Fibroblast of lung (primary cell): ENCODE data around the gene MRPL58. TPM values are rescaled to one million over a fixed set of nuclear protein-coding genes. Genes with fewer than 3 reads are reported as not detected.

Source experiments
- DNase-seq, 2 donors: peaks; one replicate each; pipeline versions ENCODE4 v3.0.0 to v3.0.0-alpha.2; 2010; ENCODE audit warnings: low read depth in 2 of 2
- H2AFZ ChIP-seq: 2 replicates; pipeline ENCODE4 v1.5.1; 2012; ENCODE audit warnings: low read length, control low read depth, inconsistent platforms
- H3K27ac ChIP-seq: 2 replicates; pipeline ENCODE4 v1.5.1; 2011; ENCODE audit warnings: low read length, control low read depth; ENCODE audit not compliant: insufficient read depth
- H3K27me3 ChIP-seq: 2 replicates; pipeline ENCODE4 v1.5.1; 2011; ENCODE audit warnings: mild to moderate bottlenecking, low read length; ENCODE audit not compliant: control insufficient read depth, insufficient read depth
- H3K36me3 ChIP-seq: 2 replicates; pipeline ENCODE4 v1.5.1; 2011; ENCODE audit warnings: low read length; ENCODE audit not compliant: control insufficient read depth, insufficient read depth
- H3K4me1 ChIP-seq: 2 replicates; pipeline ENCODE4 v1.5.1; 2011; ENCODE audit warnings: low read length; ENCODE audit not compliant: control insufficient read depth, insufficient read depth; ENCODE audit errors: extremely low read depth
- H3K4me2 ChIP-seq: 2 replicates; pipeline ENCODE4 v1.5.1; 2011; ENCODE audit warnings: low read length, control low read depth; ENCODE audit not compliant: insufficient read depth; ENCODE audit errors: extremely low read depth
- H3K4me3 ChIP-seq, 4 experiments: fragments of 200-600 bp in 1 of 4; sonication (generic) in 1 of 4; replicated peaks in 1 of 4; 2 replicates each; pipeline ENCODE4 v1.5.1; 2011 to 2016; ENCODE audit warnings: low read length in 4 of 4, low read depth in 3 of 4, mild to moderate bottlenecking in 3 of 4, control low read depth in 2 of 4, inconsistent platforms in 1 of 4, mixed read lengths in 1 of 4; ENCODE audit not compliant: insufficient read depth in 1 of 4; ENCODE audit errors: control extremely low read depth in 1 of 4
- H3K79me2 ChIP-seq: 2 replicates; pipeline ENCODE4 v1.5.1; 2012; ENCODE audit warnings: mild to moderate bottlenecking, low read length, inconsistent platforms; ENCODE audit not compliant: control insufficient read depth, insufficient read depth
- H3K9ac ChIP-seq: 2 replicates; pipeline ENCODE4 v1.5.1; 2011; ENCODE audit warnings: mild to moderate bottlenecking, low read length, control low read depth; ENCODE audit not compliant: insufficient read depth
- H3K9me3 ChIP-seq: 2 replicates; pipeline ENCODE4 v1.5.1; 2012; ENCODE audit warnings: low read depth, low read length; ENCODE audit not compliant: control insufficient read depth, insufficient read depth
- H4K20me1 ChIP-seq: 2 replicates; pipeline ENCODE4 v1.5.1; 2011; ENCODE audit warnings: low read length; ENCODE audit not compliant: control insufficient read depth, insufficient read depth; ENCODE audit errors: extremely low read depth
- EZH2 ChIP-seq: IDR thresholded peaks from 2 replicates; pipeline ENCODE4 v1.5.1; 2012; ENCODE audit warnings: low read length, control low read depth, mild to moderate bottlenecking; ENCODE audit errors: missing control alignments
- polyA plus RNA-seq, 2 donors: library from polyadenylated mRNA; depleted of rRNA in 1 of 2; stranded (reverse) in 1 of 2; unstranded in 1 of 2; fragments of >200 nt; gene quantifications; 2 replicates each; pipeline ENCODE4 v1.2.1, GENCODE V29; 2011 to 2012; ENCODE audit warnings: missing spikeins in 1 of 2
- total RNA-seq: library from RNA; depleted of rRNA; stranded (reverse); fragments of >200 nt; gene quantifications from 2 replicates; pipeline ENCODE4 v1.2.1, GENCODE V29; 2014
- TF ChIP-seq, protein P1 (sequence below), 2 donors: IDR thresholded peaks in 1 of 2; conservative IDR thresholded peaks in 1 of 2; 1 replicate in 1 of 2; 2 replicates in 1 of 2; pipeline ENCODE4 v1.5.1; 2011 to 2012; ENCODE audit warnings: low read length in 2 of 2, control low read depth in 1 of 2, inconsistent platforms in 1 of 2, low read depth in 1 of 2, mild to moderate bottlenecking in 1 of 2

The MRPL58 gene
- total and polyA plus RNA-seq, 2 donors (not counting 1 experiment from before 2014, with no cell fraction given), result 35.2 to 49.1 TPM

GRCh38 chr17:75011401-75012095 lies 922 bp upstream of the MRPL58 start:
- peaks cover 16% of the 10 kb centered on the region for H3K79me2 ChIP-seq
- H4K20me1 ChIP-seq, result no peaks in the 10 kb centered on the region
- DNase-seq, result peak; percentile 59 to 74
- H3K36me3 ChIP-seq, result no peaks in the 10 kb centered on the region
- peak overlapping the region; percentile 86 for H3K27ac ChIP-seq
- TF ChIP-seq, protein P1, sequence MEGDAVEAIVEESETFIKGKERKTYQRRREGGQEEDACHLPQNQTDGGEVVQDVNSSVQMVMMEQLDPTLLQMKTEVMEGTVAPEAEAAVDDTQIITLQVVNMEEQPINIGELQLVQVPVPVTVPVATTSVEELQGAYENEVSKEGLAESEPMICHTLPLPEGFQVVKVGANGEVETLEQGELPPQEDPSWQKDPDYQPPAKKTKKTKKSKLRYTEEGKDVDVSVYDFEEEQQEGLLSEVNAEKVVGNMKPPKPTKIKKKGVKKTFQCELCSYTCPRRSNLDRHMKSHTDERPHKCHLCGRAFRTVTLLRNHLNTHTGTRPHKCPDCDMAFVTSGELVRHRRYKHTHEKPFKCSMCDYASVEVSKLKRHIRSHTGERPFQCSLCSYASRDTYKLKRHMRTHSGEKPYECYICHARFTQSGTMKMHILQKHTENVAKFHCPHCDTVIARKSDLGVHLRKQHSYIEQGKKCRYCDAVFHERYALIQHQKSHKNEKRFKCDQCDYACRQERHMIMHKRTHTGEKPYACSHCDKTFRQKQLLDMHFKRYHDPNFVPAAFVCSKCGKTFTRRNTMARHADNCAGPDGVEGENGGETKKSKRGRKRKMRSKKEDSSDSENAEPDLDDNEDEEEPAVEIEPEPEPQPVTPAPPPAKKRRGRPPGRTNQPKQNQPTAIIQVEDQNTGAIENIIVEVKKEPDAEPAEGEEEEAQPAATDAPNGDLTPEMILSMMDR (conservative IDR thresholded peaks at IDR 0.05 in 1 of 2, IDR thresholded peaks at IDR 0.05 in 1 of 2; ENCODE audit: low read depth in 1 of 2, low read length in 2 of 2), result no peak
- TF ChIP-seq EZH2, result no peak
- H3K4me3 ChIP-seq, result peak overlapping the region; percentile 59 to 97 (median 81)
- no peak overlapping the region for H3K9ac ChIP-seq
- peak overlapping the region; percentile 98 for H3K4me2 ChIP-seq
- no peaks in the 10 kb centered on the region for H3K9me3 ChIP-seq
- H2AFZ ChIP-seq, result peak overlapping the region; percentile 94
- H3K4me1 ChIP-seq, result peaks cover 11% of the 10 kb centered on the region
- no peaks in the 10 kb centered on the region for H3K27me3 ChIP-seq

DNA sequence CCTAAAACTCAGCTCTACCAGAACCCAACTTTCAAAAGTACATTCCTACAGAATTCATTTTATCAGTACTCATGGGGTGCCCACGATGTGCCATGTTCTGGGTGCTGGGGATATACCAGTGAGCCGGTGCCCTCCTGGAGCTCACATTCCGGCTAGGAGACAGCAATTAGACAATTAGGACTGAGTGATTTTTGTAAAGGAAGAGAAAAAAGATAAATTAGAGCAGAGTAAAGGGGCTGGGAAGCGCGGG lies 449 bp upstream of the MRPL58 start:
- DNase-seq, result no peak
- H3K4me1 ChIP-seq, result peaks cover 11% of the 10 kb centered on the region

GRCh38 chr17:75013092-75013559 lies 656 bp downstream of the MRPL58 start:
- Histone ChIP-seq H3K27ac (peak overlapping the region; percentile 86), H2AFZ (peak overlapping the region; percentile 73), H3K9ac (peak overlapping the region; percentile 93), H3K4me3 (peak overlapping the region; percentile 59 to 97 (median 92)), H3K4me2 (peak overlapping the region; percentile 91), H4K20me1 (no peaks in the 10 kb centered on the region), H3K9me3 (no peaks in the 10 kb centered on the region), H3K36me3 (no peaks in the 10 kb centered on the region), H3K4me1 (peaks cover 11% of the 10 kb centered on the region), H3K27me3 (no peaks in the 10 kb centered on the region), H3K79me2 (peaks cover 16% of the 10 kb centered on the region)
- no peak for DNase-seq
- TF ChIP-seq EZH2, result no peak
- TF ChIP-seq, protein P1 (conservative IDR thresholded peaks at IDR 0.05 in 1 of 2, IDR thresholded peaks at IDR 0.05 in 1 of 2; ENCODE audit: low read depth in 1 of 2, low read length in 2 of 2), result no peak

More for the DNA sequence above, 449 bp upstream of the MRPL58 start:
- Histone ChIP-seq H2AFZ (peak overlapping the region; percentile 94), H4K20me1 (no peaks in the 10 kb centered on the region), H3K79me2 (peaks cover 16% of the 10 kb centered on the region), H3K27me3 (no peaks in the 10 kb centered on the region), H3K9me3 (no peaks in the 10 kb centered on the region), H3K9ac (peak overlapping the region; percentile 93), H3K4me3 (peak overlapping the region; percentile 59 to 97 (median 81)), H3K27ac (peak overlapping the region; percentile 86), H3K4me2 (peak overlapping the region; percentile 98), H3K36me3 (no peaks in the 10 kb centered on the region)
- TF ChIP-seq, protein P1 (conservative IDR thresholded peaks at IDR 0.05 in 1 of 2, IDR thresholded peaks at IDR 0.05 in 1 of 2; ENCODE audit: low read depth in 1 of 2, low read length in 2 of 2), result no peak
- no peak for TF ChIP-seq EZH2
